Measurements from ENCODE around the gene LMBRD1. TPM values are rescaled to one million over a fixed set of nuclear protein-coding genes. Genes with fewer than 3 reads are reported as not detected.

The LMBRD1 gene
- total and polyA plus RNA-seq, 2 donors from 2014 or later: 91.3 to 102 TPM

GRCh38 chr6:69696273-69696672, 100.5 kb downstream of the LMBRD1 start:
- intact Hi-C loops (cut with DNase I): no loop called here
- no peak for DNase-seq
- Histone ChIP-seq H3K4me1 (ENCODE audit: control insufficient read depth in 2 of 3, insufficient read depth in 2 of 3, low read depth in 1 of 3, low read length in 3 of 3) (no peaks in the 10 kb centered on the region), H3K36me3 (ENCODE audit: control insufficient read depth in 2 of 3, insufficient read depth in 3 of 3, low read length in 3 of 3) (peaks cover 0 to 17% (median 2%) of the 10 kb centered on the region in 3 donors), H3K9me3 (ENCODE audit: control insufficient read depth in 2 of 3, insufficient read depth in 1 of 3, low read length in 3 of 3) (no peaks in the 10 kb centered on the region), H3K27me3 (ENCODE audit: control insufficient read depth, insufficient read depth, low read length) (no peaks in the 10 kb centered on the region), H3K27ac (ENCODE audit: low read depth in 2 of 2, low read length in 2 of 2) (no peak overlapping the region), H3K9ac (ENCODE audit: low read length in 3 of 3) (no peak overlapping the region), H3K4me3 (ENCODE audit: low read length in 3 of 3) (no peak overlapping the region)
- TF ChIP-seq CTCF (IDR thresholded peaks at IDR 0.05; ENCODE audit: borderline replicate concordance, extremely low read depth, insufficient read depth): no peak
- no peak for FAIRE-seq

GRCh38 chr6:69693762-69694161, 103.0 kb downstream of the LMBRD1 start:
- Histone ChIP-seq H3K9ac (ENCODE audit: low read length in 3 of 3) (no peak overlapping the region), H3K9me3 (ENCODE audit: control insufficient read depth in 2 of 3, insufficient read depth in 1 of 3, low read length in 3 of 3) (no peaks in the 10 kb centered on the region), H3K4me1 (ENCODE audit: control insufficient read depth in 2 of 3, insufficient read depth in 2 of 3, low read depth in 1 of 3, low read length in 3 of 3) (no peaks in the 10 kb centered on the region), H3K4me3 (ENCODE audit: low read length in 3 of 3) (no peak overlapping the region), H3K27ac (ENCODE audit: low read depth in 2 of 2, low read length in 2 of 2) (no peak overlapping the region), H3K27me3 (ENCODE audit: control insufficient read depth, insufficient read depth, low read length) (no peaks in the 10 kb centered on the region), H3K36me3 (ENCODE audit: control insufficient read depth in 2 of 3, insufficient read depth in 3 of 3, low read length in 3 of 3) (peaks cover 0 to 9% (median 2%) of the 10 kb centered on the region in 3 donors)
- intact Hi-C loops (cut with DNase I): no loop called here
- DNase-seq (no peak), FAIRE-seq (peak; percentile 61)
- no peak for TF ChIP-seq CTCF (IDR thresholded peaks at IDR 0.05; ENCODE audit: borderline replicate concordance, extremely low read depth, insufficient read depth)

GRCh38 chr6:69690986-69691385, 105.8 kb downstream of the LMBRD1 start:
- intact Hi-C loops (cut with DNase I): no loop called here
- Histone ChIP-seq H3K27ac (ENCODE audit: low read depth in 2 of 2, low read length in 2 of 2) (no peak overlapping the region), H3K27me3 (ENCODE audit: control insufficient read depth, insufficient read depth, low read length) (no peaks in the 10 kb centered on the region), H3K36me3 (ENCODE audit: control insufficient read depth in 2 of 3, insufficient read depth in 3 of 3, low read length in 3 of 3) (no peaks in the 10 kb centered on the region), H3K4me1 (ENCODE audit: control insufficient read depth in 2 of 3, insufficient read depth in 2 of 3, low read depth in 1 of 3, low read length in 3 of 3) (no peaks in the 10 kb centered on the region), H3K4me3 (ENCODE audit: low read length in 3 of 3) (no peak overlapping the region), H3K9me3 (ENCODE audit: control insufficient read depth in 2 of 3, insufficient read depth in 1 of 3, low read length in 3 of 3) (no peaks in the 10 kb centered on the region), H3K9ac (ENCODE audit: low read length in 3 of 3) (no peak overlapping the region)
- no peak for TF ChIP-seq CTCF (IDR thresholded peaks at IDR 0.05; ENCODE audit: borderline replicate concordance, extremely low read depth, insufficient read depth)
- no peak for FAIRE-seq
- no peak for DNase-seq

GRCh38 chr6:69680302-69680701, 116.5 kb downstream of the LMBRD1 start:
- no peak for TF ChIP-seq CTCF (IDR thresholded peaks at IDR 0.05; ENCODE audit: borderline replicate concordance, extremely low read depth, insufficient read depth)
- DNase-seq (no peak), FAIRE-seq (no peak)
- Histone ChIP-seq H3K9me3 (ENCODE audit: control insufficient read depth in 2 of 3, insufficient read depth in 1 of 3, low read length in 3 of 3) (no peaks in the 10 kb centered on the region), H3K27me3 (ENCODE audit: control insufficient read depth, insufficient read depth, low read length) (no peaks in the 10 kb centered on the region), H3K36me3 (ENCODE audit: control insufficient read depth in 2 of 3, insufficient read depth in 3 of 3, low read length in 3 of 3) (peaks cover 0 to 2% (median 0%) of the 10 kb centered on the region in 3 donors), H3K9ac (ENCODE audit: low read length in 3 of 3) (no peak overlapping the region), H3K27ac (ENCODE audit: low read depth in 2 of 2, low read length in 2 of 2) (no peak overlapping the region), H3K4me3 (ENCODE audit: low read length in 3 of 3) (no peak overlapping the region), H3K4me1 (ENCODE audit: control insufficient read depth in 2 of 3, insufficient read depth in 2 of 3, low read depth in 1 of 3, low read length in 3 of 3) (no peaks in the 10 kb centered on the region)
- intact Hi-C loops (cut with DNase I): no loop called here
